Endothelial cell (in vitro differentiated cells): ENCODE results near the gene EXOSC5. TPM values are rescaled to one million over a fixed set of nuclear protein-coding genes. Genes with fewer than 3 reads are reported as not detected.
A peak's percentile ranks its signal among the peaks of the same experiment; 100 is the strongest.
"Not testable (repeated sequence)": the region's sequence is repeated elsewhere in the genome, so short reads cannot be mapped to it uniquely, and the experiment has no call there.

Experiments used
- DNase-seq: peaks from one replicate; pipeline ENCODE4 v3.0.0; 2021; ENCODE audit warnings: low spot score
- H3K27ac Mint-ChIP-seq: one replicate; pipeline ENCODE4 v1.8.0; 2021; ENCODE audit warnings: mixed read lengths, inconsistent platforms; ENCODE audit not compliant: unreplicated experiment
- H3K27me3 Mint-ChIP-seq: one replicate; pipeline ENCODE4 v1.8.0; 2021; ENCODE audit warnings: mild to moderate bottlenecking, moderate library complexity, mixed read lengths, inconsistent platforms; ENCODE audit not compliant: unreplicated experiment
- H3K36me3 Mint-ChIP-seq: one replicate; pipeline ENCODE4 v1.8.0; 2021; ENCODE audit warnings: mild to moderate bottlenecking, low read depth, mixed read lengths, inconsistent platforms; ENCODE audit not compliant: unreplicated experiment
- H3K4me1 Mint-ChIP-seq: one replicate; pipeline ENCODE4 v1.8.0; 2021; ENCODE audit warnings: mild to moderate bottlenecking, mixed read lengths, inconsistent platforms; ENCODE audit not compliant: unreplicated experiment
- H3K4me3 Mint-ChIP-seq: one replicate; pipeline ENCODE4 v1.8.0; 2021; ENCODE audit warnings: mild to moderate bottlenecking, mixed read lengths, inconsistent platforms; ENCODE audit not compliant: unreplicated experiment
- H3K9me3 Mint-ChIP-seq: one replicate; pipeline ENCODE4 v1.8.0; 2021; ENCODE audit warnings: mixed read lengths, inconsistent platforms; ENCODE audit not compliant: unreplicated experiment
- CTCF ChIP-seq: fragments of 200-600 bp; sonication (generic); IDR thresholded peaks from one replicate; pipeline ENCODE4 v1.5.0; 2021; ENCODE audit warnings: antibody characterized with exemption; ENCODE audit not compliant: unreplicated experiment
- total RNA-seq: library from RNA; stranded (reverse); fragmentation: NEBNext Ultra II Directional; extraction: Animal tissue kit (Norgen Biotek cat#: 25700); gene quantifications from one replicate; pipeline ENCODE4 v1.2.1, GENCODE V29; 2021; ENCODE audit not compliant: unreplicated experiment

Gene EXOSC5
- total RNA-seq, 1 donor from 2014 or later = 15.2 TPM

GRCh38 chr19:41351339-41352245 is 45.6 kb downstream of the EXOSC5 start:
- Mint-ChIP-seq H3K36me3 (peaks cover 25% of the 10 kb centered on the region), H3K27ac (peak overlapping the region; percentile 89), H3K4me3 (peak overlapping the region; percentile 100), H3K4me1 (peaks cover 31% of the 10 kb centered on the region), H3K9me3 (peaks cover 4% of the 10 kb centered on the region), H3K27me3 (peaks cover 22% of the 10 kb centered on the region)
- no peak for TF ChIP-seq CTCF
- DNase-seq = peak; percentile 63

- H3K4me3 Mint-ChIP-seq = peak overlapping the region; percentile 99
- no peak for DNase-seq
- peaks cover 29% of the 10 kb centered on the region for H3K36me3 Mint-ChIP-seq
- peaks cover 22% of the 10 kb centered on the region for H3K27me3 Mint-ChIP-seq
- H3K27ac Mint-ChIP-seq = peak overlapping the region; percentile 89
- H3K4me1 Mint-ChIP-seq = peaks cover 31% of the 10 kb centered on the region
- H3K9me3 Mint-ChIP-seq = peaks cover 4% of the 10 kb centered on the region
- TF ChIP-seq CTCF = no peak
Measured at GRCh38 chr19:41350735-41351338, 46.3 kb downstream of the EXOSC5 start.

GRCh38 chr19:41346916-41347315 is 50.2 kb downstream of the EXOSC5 start:
- not testable (repeated sequence) for H3K27ac Mint-ChIP-seq, H3K9me3 Mint-ChIP-seq, H3K4me3 Mint-ChIP-seq, DNase-seq
- Mint-ChIP-seq H3K4me1 (peaks cover 21% of the 10 kb centered on the region), H3K36me3 (peaks cover 34% of the 10 kb centered on the region), H3K27me3 (peaks cover 16% of the 10 kb centered on the region)

- Mint-ChIP-seq H3K4me3 (peak overlapping the region; percentile 73), H3K36me3 (peaks cover 40% of the 10 kb centered on the region), H3K27me3 (peaks cover 8% of the 10 kb centered on the region), H3K4me1 (peaks cover 4% of the 10 kb centered on the region), H3K27ac (peak overlapping the region; percentile 48), H3K9me3 (no peaks in the 10 kb centered on the region)
- no peak for TF ChIP-seq CTCF
- DNase-seq = no peak
Measured at GRCh38 chr19:41344162-41344561, 53.0 kb downstream of the EXOSC5 start.

GRCh38 chr19:41341669-41342490 is 55.3 kb downstream of the EXOSC5 start:
- H3K27ac Mint-ChIP-seq = no peak overlapping the region
- DNase-seq = no peak
- H3K27me3 Mint-ChIP-seq = peaks cover 8% of the 10 kb centered on the region
- peaks cover 37% of the 10 kb centered on the region for H3K36me3 Mint-ChIP-seq
- H3K4me1 Mint-ChIP-seq = no peaks in the 10 kb centered on the region
- TF ChIP-seq CTCF = no peak
- H3K4me3 Mint-ChIP-seq = no peak overlapping the region
- no peaks in the 10 kb centered on the region for H3K9me3 Mint-ChIP-seq
